ENCODE measurements around the gene ACVR1B. TPM values are rescaled to one million over a fixed set of nuclear protein-coding genes. Genes with fewer than 3 reads are reported as not detected.
A peak's percentile ranks its signal among the peaks of the same experiment; 100 is the strongest.

The ACVR1B gene
- total RNA-seq, 1 donor from 2014 or later = 18.7 TPM

- no peak for TF ChIP-seq CTCF (IDR thresholded peaks at IDR 0.05)
- Histone ChIP-seq H3K4me3 (no peak overlapping the region), H3K36me3 (peaks cover 26 to 52% of the 10 kb centered on the region in 2 donors), H3K9me3 (no peaks in the 10 kb centered on the region), H3K27ac (no peak overlapping the region), H3K27me3 (no peaks in the 10 kb centered on the region), H3K4me1 (no peaks in the 10 kb centered on the region)
- no peak for DNase-seq (ENCODE audit: low spot score in 2 of 2)
- intact Hi-C loops (cut with DNase I) = no loop called here
These were observed 43.5 kb downstream of the ACVR1B start for GRCh38 chr12:51994959-51995358.

GRCh38 chr12:51997136-51997535, 45.6 kb downstream of the ACVR1B start:
- Histone ChIP-seq H3K4me3 (no peak overlapping the region), H3K36me3 (peaks cover 22 to 41% of the 10 kb centered on the region in 2 donors), H3K4me1 (no peaks in the 10 kb centered on the region), H3K9me3 (no peaks in the 10 kb centered on the region), H3K27ac (no peak overlapping the region), H3K27me3 (no peaks in the 10 kb centered on the region)
- no peak for DNase-seq (ENCODE audit: low spot score in 2 of 2)
- no peak for TF ChIP-seq CTCF (IDR thresholded peaks at IDR 0.05)
- intact Hi-C loops (cut with DNase I) = no loop called here

- no peak for TF ChIP-seq CTCF (IDR thresholded peaks at IDR 0.05)
- no peak for DNase-seq (ENCODE audit: low spot score in 2 of 2)
- Histone ChIP-seq H3K27ac (no peak overlapping the region), H3K27me3 (no peaks in the 10 kb centered on the region), H3K9me3 (no peaks in the 10 kb centered on the region), H3K4me3 (no peak overlapping the region), H3K4me1 (peaks cover 0 to 16% of the 10 kb centered on the region in 2 donors), H3K36me3 (peaks cover 0 to under 1% of the 10 kb centered on the region in 2 donors)
- intact Hi-C loops (cut with DNase I) = no loop called here
These were observed 51.6 kb downstream of the ACVR1B start for GRCh38 chr12:52003016-52003550.

- H3K27me3 ChIP-seq = no peaks in the 10 kb centered on the region
- DNase-seq (ENCODE audit: low spot score in 2 of 2) = no peak
- no peaks in the 10 kb centered on the region for H3K36me3 ChIP-seq
- intact Hi-C loops (cut with DNase I) = no loop called here
- H3K9me3 ChIP-seq = no peaks in the 10 kb centered on the region
- no peak overlapping the region for H3K4me3 ChIP-seq
- H3K4me1 ChIP-seq = peaks cover 0 to 16% of the 10 kb centered on the region in 2 donors
- H3K27ac ChIP-seq = no peak overlapping the region
- no peak for TF ChIP-seq CTCF (IDR thresholded peaks at IDR 0.05)
These were observed 52.1 kb downstream of the ACVR1B start for GRCh38 chr12:52003591-52003990.

GRCh38 chr12:52004042-52004648, 52.6 kb downstream of the ACVR1B start:
- Histone ChIP-seq H3K27ac (no peak overlapping the region), H3K4me3 (no peak overlapping the region), H3K27me3 (no peaks in the 10 kb centered on the region), H3K36me3 (no peaks in the 10 kb centered on the region), H3K9me3 (no peaks in the 10 kb centered on the region), H3K4me1 (peaks cover 0 to 16% of the 10 kb centered on the region in 2 donors)
- TF ChIP-seq CTCF (IDR thresholded peaks at IDR 0.05) = peak; percentile 52 to 76 (median 72)
- peak in 1 of 2 donors; percentile 78 for DNase-seq (ENCODE audit: low spot score in 2 of 2)
- intact Hi-C loops (cut with DNase I) = loop anchor here (1.0 kb wide), 1 partner anchor 79 kb away; no protein-coding TSS in a partner anchor

Data from ascending aorta (tissue), 2 donors.